PC-3 (cell line): ENCODE results near the gene BDKRB2. TPM values are rescaled to one million over a fixed set of nuclear protein-coding genes. Genes with fewer than 3 reads are reported as not detected.

Experiments
- ATAC-seq: fragments of 200-7000 bp; cut with Tn5 transposase; 2 replicates; pipeline ENCODE4 v1.9.1; 2020; ENCODE audit warnings: mild to moderate bottlenecking, moderate library complexity
- BruUV-seq: library from RNA; stranded (reverse); fragments of 400-500 nt; replicated peaks from 2 replicates; lab custom pipeline; 2021; lab: Mats Ljungman, UMichigan
- CTCF ChIA-PET: fragments of 300-600 bp; sonication (Branson Sonifier 250); formaldehyde crosslinking; loops from one replicate; lab custom pipeline; 2022; ENCODE audit warnings: antibody characterized with exemption; lab: Charles Lee
- POLR2A ChIA-PET: fragments of 300-600 bp; sonication (Branson Sonifier 250); formaldehyde crosslinking; loops from one replicate; lab custom pipeline; 2022; ENCODE audit warnings: antibody characterized with exemption; ENCODE audit not compliant: unreplicated experiment; lab: Charles Lee
- DNase-seq: peaks from one replicate; pipeline ENCODE4 v3.0.0-alpha.2; 2015
- H2AFZ ChIP-seq: fragments of 300-600 bp; sonication (generic); 2 replicates; pipeline ENCODE4 v1.6.0; 2016; ENCODE audit warnings: antibody characterized with exemption, low read length
- H3F3A ChIP-seq: fragments of 300-600 bp; sonication (generic); one replicate; pipeline ENCODE4 v1.6.0; 2017; ENCODE audit warnings: antibody characterized with exemption, low read length, control low read depth, mild to moderate bottlenecking; ENCODE audit not compliant: unreplicated experiment
- H3K27ac ChIP-seq: fragments of 300-600 bp; sonication (generic); 2 replicates; pipeline ENCODE4 v1.5.1; 2016; ENCODE audit warnings: mild to moderate bottlenecking, low read length
- H3K27me3 ChIP-seq: fragments of 300-600 bp; sonication (generic); 2 replicates; pipeline ENCODE4 v1.6.1; 2016; ENCODE audit warnings: low read length, mixed read lengths
- H3K36me3 ChIP-seq: fragments of 300-600 bp; sonication (generic); 2 replicates; pipeline ENCODE4 v1.6.1; 2016; ENCODE audit warnings: low read depth, mixed run types, low read length, mixed read lengths
- H3K4me1 ChIP-seq: fragments of 300-600 bp; sonication (generic); 2 replicates; pipeline ENCODE4 v1.5.1; 2016; ENCODE audit warnings: low read length; ENCODE audit not compliant: insufficient read depth
- H3K4me2 ChIP-seq: fragments of 300-600 bp; sonication (generic); 2 replicates; pipeline ENCODE4 v1.6.0; 2016; ENCODE audit warnings: low read length
- H3K4me3 ChIP-seq: fragments of 300-600 bp; sonication (generic); 2 replicates; pipeline ENCODE4 v1.5.1; 2016; ENCODE audit warnings: mild to moderate bottlenecking, low read length, mixed read lengths
- H3K79me2 ChIP-seq: fragments of 300-600 bp; sonication (generic); 2 replicates; pipeline ENCODE4 v1.6.1; 2017; ENCODE audit warnings: low read length, mixed read lengths
- H3K9ac ChIP-seq: fragments of 300-600 bp; sonication (generic); 2 replicates; pipeline ENCODE4 v1.6.0; 2016; ENCODE audit warnings: mild to moderate bottlenecking, low read length
- H3K9me2 ChIP-seq: fragments of 300-600 bp; sonication (generic); replicated peaks from 2 replicates; pipeline ENCODE4 v1.6.1; 2016; ENCODE audit warnings: mixed run types, low read length, mixed read lengths
- H3K9me3 ChIP-seq: fragments of 300-600 bp; sonication (generic); 2 replicates; pipeline ENCODE4 v1.6.1; 2016; ENCODE audit warnings: low read length, mixed read lengths
- H4K20me1 ChIP-seq: fragments of 300-600 bp; sonication (generic); 2 replicates; pipeline ENCODE4 v1.6.1; 2016; ENCODE audit warnings: low read length, mixed read lengths
- CTCF ChIP-seq: fragments of 300-600 bp; sonication (generic); conservative IDR thresholded peaks from 2 replicates; pipeline ENCODE4 v1.5.1; 2017; ENCODE audit warnings: antibody characterized with exemption, low read depth, mild to moderate bottlenecking, low read length
- EZH2 ChIP-seq: fragments of 300-600 bp; sonication (generic); IDR thresholded peaks from one replicate; pipeline ENCODE4 v1.6.1; 2017; ENCODE audit warnings: antibody characterized with exemption, mild to moderate bottlenecking, low read length; ENCODE audit not compliant: unreplicated experiment
- EZH2phosphoT487 ChIP-seq: fragments of 300-600 bp; sonication (generic); IDR thresholded peaks from 2 replicates; pipeline ENCODE4 v1.6.1; 2018; ENCODE audit warnings: mild to moderate bottlenecking, antibody characterized with exemption, low read length, borderline replicate concordance
- intact Hi-C: fragments of 100-400 bp; cut with micrococcal nuclease; formaldehyde crosslinking; loops from 2 replicates; pipeline ENCODE4 v1.9.0; 2023
- total RNA-seq: library from RNA; depleted of rRNA; stranded (reverse); fragments of >200 nt; gene quantifications from 2 replicates; pipeline ENCODE4 v1.2.3, GENCODE V29; 2014

BDKRB2 gene
- total RNA-seq, 1 experiment from 2014 or later: 0.07 TPM

- no peak overlapping the region for H3K4me3 ChIP-seq
- DNase-seq: peak; percentile 60
- H4K20me1 ChIP-seq: no peaks in the 10 kb centered on the region
- CTCF ChIA-PET: interaction anchor here (1.0 to 1.1 kb wide), 2 partner anchors 49 to 175 kb away, joined by 3 to 4 read pairs; no protein-coding TSS in a partner anchor
- intact Hi-C loops: loop anchor here (1.0 kb wide), 3 partner anchors 175 to 714 kb away; no protein-coding TSS in a partner anchor
- 0 out of 2 replicates have a peak overlapping the region, but pooled peaks have one; percentile 26 for H3K4me2 ChIP-seq
- POLR2A ChIA-PET: no interaction called here
- H3K36me3 ChIP-seq: no peaks in the 10 kb centered on the region
- H3K9me3 ChIP-seq: no peaks in the 10 kb centered on the region
- no TSS peak for BruUV-seq
- H3K9ac ChIP-seq: no peak overlapping the region
- H3K27me3 ChIP-seq: no peaks in the 10 kb centered on the region
- no peaks in the 10 kb centered on the region for H3K9me2 ChIP-seq
- no peaks in the 10 kb centered on the region for H3F3A ChIP-seq
- TF ChIP-seq CTCF (peak; percentile 93), EZH2phosphoT487 (no peak), EZH2 (no peak)
- no peak overlapping the region; the same call in 1 of the 2 replicates for H2AFZ ChIP-seq
- no peaks in the 10 kb centered on the region for H3K79me2 ChIP-seq
- H3K27ac ChIP-seq: no peak overlapping the region
- H3K4me1 ChIP-seq: no peaks in the 10 kb centered on the region
- ATAC-seq: peak; percentile 74
Observed at GRCh38 chr14:96275177-96276112, 70.8 kb downstream of the BDKRB2 start.

GRCh38 chr14:96277890-96278289, 73.3 kb downstream of the BDKRB2 start:
- BruUV-seq: no TSS peak
- CTCF ChIA-PET: no interaction called here

More at GRCh38 chr14:96277890-96278289, 73.3 kb downstream of the BDKRB2 start:
- Histone ChIP-seq H3K9me2 (no peaks in the 10 kb centered on the region), H3F3A (no peaks in the 10 kb centered on the region), H3K27me3 (no peaks in the 10 kb centered on the region), H3K4me1 (no peaks in the 10 kb centered on the region), H3K9me3 (no peaks in the 10 kb centered on the region), H2AFZ (no peak overlapping the region), H3K4me3 (no peak overlapping the region), H3K27ac (no peak overlapping the region), H3K9ac (no peak overlapping the region), H3K4me2 (no peak overlapping the region), H4K20me1 (no peaks in the 10 kb centered on the region), H3K79me2 (no peaks in the 10 kb centered on the region), H3K36me3 (no peaks in the 10 kb centered on the region)
- POLR2A ChIA-PET: no interaction called here
- ATAC-seq: no peak
- TF ChIP-seq CTCF: no peak
- no peak for TF ChIP-seq EZH2
- intact Hi-C loops: no loop called here
- no peak for DNase-seq
